GM12873 (cell line): ENCODE data around the gene RAPGEF5.

Source experiments
- CTCF ChIP-seq: IDR thresholded peaks from 2 replicates; pipeline ENCODE4 v1.5.1; 2012; ENCODE audit warnings: low read depth, mild to moderate bottlenecking, moderate library complexity, low read length, control low read depth; ENCODE audit not compliant: insufficient read depth; ENCODE audit errors: missing control alignments

RAPGEF5 gene

GRCh38 chr7:22192801-22193200 lies 164.2 kb downstream of the RAPGEF5 start:
- TF ChIP-seq CTCF = no peak

DNA sequence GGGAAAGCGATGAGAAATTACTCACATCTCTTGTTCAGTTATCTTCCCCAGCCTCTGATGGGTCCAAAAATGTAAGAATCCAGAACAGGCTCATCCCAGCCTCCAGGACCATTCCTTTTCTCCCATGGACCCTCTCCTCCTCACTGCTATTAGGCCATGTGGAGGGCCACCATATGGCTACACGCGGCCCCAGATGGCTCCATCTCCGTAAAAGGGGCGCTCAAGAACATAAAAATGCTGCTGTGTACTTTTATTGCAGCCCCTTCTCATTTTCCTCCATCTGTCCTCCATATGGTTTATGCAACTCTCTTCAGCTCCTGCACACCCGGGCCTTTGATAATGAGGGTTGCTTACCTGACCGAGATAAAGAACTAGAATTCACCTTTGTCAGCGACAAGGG lies 166.2 kb downstream of the RAPGEF5 start:
- no peak for TF ChIP-seq CTCF

DNA sequence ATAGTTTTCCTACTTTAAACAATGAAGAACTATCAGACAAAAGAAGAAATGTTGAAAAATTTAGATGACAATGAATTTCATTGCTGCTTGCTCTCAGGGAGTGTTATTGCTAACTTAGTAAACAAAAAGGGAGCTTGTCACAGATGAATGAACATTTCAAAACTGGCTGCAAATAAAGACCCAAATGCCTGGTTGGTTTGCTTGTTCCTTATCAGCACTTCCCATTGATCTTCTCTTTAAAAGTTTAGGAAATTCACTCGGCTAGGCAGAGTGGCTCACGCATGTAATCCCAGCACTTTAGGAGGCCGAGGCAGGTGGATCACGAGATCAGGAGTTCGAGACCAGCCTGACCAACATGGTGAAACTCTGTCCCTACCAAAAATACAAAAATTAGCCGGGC lies 167.2 kb downstream of the RAPGEF5 start:
- TF ChIP-seq CTCF = no peak

GRCh38 chr7:22189230-22189629 lies 167.7 kb downstream of the RAPGEF5 start:
- TF ChIP-seq CTCF = no peak

- TF ChIP-seq CTCF = no peak
Measured at GRCh38 chr7:22187691-22188348, 169.1 kb downstream of the RAPGEF5 start.

GRCh38 chr7:22185559-22185958 lies 171.4 kb downstream of the RAPGEF5 start:
- no peak for TF ChIP-seq CTCF

- no peak for TF ChIP-seq CTCF
Measured at GRCh38 chr7:22184549-22185199, 172.3 kb downstream of the RAPGEF5 start.
